ENCODE measurements around the gene KLHDC4.

- TF ChIP-seq POLR2A (IDR thresholded peaks at IDR 0.05; ENCODE audit: low read length) (no peak), GATA1 (IDR thresholded peaks at IDR 0.05; ENCODE audit: low read depth, low read length) (no peak)
Measured at GRCh38 chr16:87686697-87687096, 79.1 kb downstream of the KLHDC4 start.

Data from erythroblast (primary cell).